PC-9 (cell line): ENCODE data around the gene ERCC3. TPM values are rescaled to one million over a fixed set of nuclear protein-coding genes. Genes with fewer than 3 reads are reported as not detected.
"Not testable (repeated sequence)": the region's sequence is repeated elsewhere in the genome, so short reads cannot be mapped to it uniquely, and the experiment has no call there.

ENCODE experiments used
- BruUV-seq: library from RNA; stranded (reverse); fragments of 400-500 nt; replicated peaks from 2 replicates; lab custom pipeline; 2021; lab: Mats Ljungman, UMichigan
- CTCF ChIA-PET: fragments of 300-600 bp; sonication (Branson Sonifier 250); formaldehyde crosslinking; loops from one replicate; lab custom pipeline; 2022; ENCODE audit warnings: antibody characterized with exemption; lab: Charles Lee
- POLR2A ChIA-PET: fragments of 300-600 bp; sonication (Branson Sonifier 250); formaldehyde crosslinking; loops from one replicate; lab custom pipeline; 2022; ENCODE audit warnings: antibody characterized with exemption; ENCODE audit not compliant: unreplicated experiment; lab: Charles Lee
- DNase-seq, 2 experiments: peaks; one replicate each; pipeline versions ENCODE4 v3.0.0 to v3.0.0-alpha.2; 2015 to 2022; ENCODE audit warnings: mixed read lengths in 1 of 2
- H2AFZ ChIP-seq: fragments of 200-600 bp; sonication (generic); 2 replicates; pipeline ENCODE4 v1.8.1; 2017; ENCODE audit warnings: antibody characterized with exemption
- H3F3A ChIP-seq: fragments of 200-600 bp; sonication (generic); 2 replicates; pipeline ENCODE4 v1.8.1; 2017; ENCODE audit warnings: antibody characterized with exemption, mild to moderate bottlenecking, low read depth; ENCODE audit not compliant: insufficient read depth
- H3K27ac ChIP-seq: fragments of 200-600 bp; sonication (generic); 2 replicates; pipeline ENCODE4 v1.6.1; 2016; ENCODE audit warnings: mixed run types
- H3K27me3 ChIP-seq: fragments of 200-600 bp; sonication (generic); 2 replicates; pipeline ENCODE4 v1.6.1; 2016; ENCODE audit warnings: low read depth, mixed run types; ENCODE audit not compliant: insufficient read depth
- H3K36me3 ChIP-seq: fragments of 200-600 bp; sonication (generic); 2 replicates; pipeline ENCODE4 v1.6.1; 2016; ENCODE audit warnings: low read depth, mixed run types
- H3K4me1 ChIP-seq: fragments of 200-600 bp; sonication (generic); replicated peaks from 2 replicates; pipeline ENCODE4 v1.6.1; 2016; ENCODE audit warnings: mixed run types; ENCODE audit not compliant: insufficient read depth
- H3K4me2 ChIP-seq: fragments of 200-600 bp; sonication (generic); 2 replicates; pipeline ENCODE4 v1.6.1; 2017; ENCODE audit warnings: mixed run types
- H3K4me3 ChIP-seq: fragments of 200-600 bp; sonication (generic); 2 replicates; pipeline ENCODE4 v1.6.1; 2016; ENCODE audit warnings: mixed run types
- H3K79me2 ChIP-seq: fragments of 200-600 bp; sonication (generic); 2 replicates; pipeline ENCODE4 v1.6.1; 2017; ENCODE audit warnings: low read depth, mixed run types
- H3K9me2 ChIP-seq: fragments of 200-600 bp; sonication (generic); 2 replicates; pipeline ENCODE4 v1.8.1; 2017; ENCODE audit warnings: mild to moderate bottlenecking; ENCODE audit not compliant: insufficient read depth
- H3K9me3 ChIP-seq: fragments of 200-600 bp; sonication (generic); 2 replicates; pipeline ENCODE4 v1.8.1; 2016; ENCODE audit warnings: low read depth; ENCODE audit not compliant: insufficient read depth
- H4K20me1 ChIP-seq: fragments of 200-600 bp; sonication (generic); 2 replicates; pipeline ENCODE4 v1.8.1; 2017; ENCODE audit not compliant: insufficient read depth
- EZH2 ChIP-seq: fragments of 200-600 bp; sonication (generic); IDR thresholded peaks from 2 replicates; pipeline ENCODE4 v1.8.0; 2017; ENCODE audit warnings: antibody characterized with exemption, low read depth
- intact Hi-C: fragments of 100-400 bp; cut with micrococcal nuclease; formaldehyde crosslinking; loops from one replicate; pipeline ENCODE4 v1.10.0; 2022; ENCODE audit not compliant: unreplicated experiment
- total RNA-seq: library from RNA; stranded (reverse); gene quantifications from 2 replicates; pipeline ENCODE4 v1.2.3, GENCODE V29; 2021
- TF ChIP-seq, protein P1 (sequence below): fragments of 200-600 bp; sonication (generic); conservative IDR thresholded peaks from 2 replicates; pipeline ENCODE4 v1.6.1; 2017; ENCODE audit warnings: mixed run types, antibody characterized with exemption, mild to moderate bottlenecking, moderate library complexity

ERCC3 gene
- total RNA-seq, 1 experiment from 2014 or later, result 73.2 TPM

DNA sequence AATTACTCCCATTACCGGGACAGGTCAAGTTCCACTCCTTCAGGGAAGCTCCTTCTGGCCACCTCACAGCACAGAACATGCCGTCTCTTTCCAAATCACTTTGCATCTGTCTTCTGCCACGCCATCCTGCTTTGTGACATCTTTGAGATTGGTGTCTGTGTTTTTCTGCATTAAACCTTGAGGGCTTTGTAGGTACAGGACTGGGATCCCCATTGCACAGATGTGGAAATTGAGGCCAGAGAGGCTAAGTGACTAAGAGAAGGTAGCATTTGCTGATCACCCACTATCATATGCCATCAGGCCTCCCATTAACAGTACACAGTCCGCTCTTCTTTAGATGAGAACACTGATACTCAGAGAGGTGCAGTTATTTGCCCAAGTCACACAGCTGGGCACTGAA is 64.4 kb downstream of the ERCC3 start:
- POLR2A ChIA-PET, result no interaction called here

DNA sequence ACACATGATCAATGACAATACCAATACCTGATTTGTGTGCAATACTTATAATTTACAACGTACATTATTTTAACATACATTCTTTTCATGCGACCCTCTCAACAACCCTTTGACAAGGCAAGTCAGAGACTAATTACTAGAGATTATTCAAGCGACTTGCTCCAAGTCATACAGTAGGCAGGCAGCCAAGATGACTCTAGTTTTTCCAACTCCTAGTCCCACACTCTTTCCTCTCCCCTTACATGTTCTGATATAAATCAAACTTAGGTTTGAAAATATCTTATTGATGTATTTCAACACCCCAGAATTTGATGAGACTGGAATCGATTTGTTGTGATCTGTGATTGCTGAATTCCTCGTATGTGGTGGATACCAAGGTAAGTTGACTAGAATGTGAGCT is 65.8 kb downstream of the ERCC3 start:
- H3K4me2 ChIP-seq, result no peak overlapping the region
- TF ChIP-seq, protein P1, sequence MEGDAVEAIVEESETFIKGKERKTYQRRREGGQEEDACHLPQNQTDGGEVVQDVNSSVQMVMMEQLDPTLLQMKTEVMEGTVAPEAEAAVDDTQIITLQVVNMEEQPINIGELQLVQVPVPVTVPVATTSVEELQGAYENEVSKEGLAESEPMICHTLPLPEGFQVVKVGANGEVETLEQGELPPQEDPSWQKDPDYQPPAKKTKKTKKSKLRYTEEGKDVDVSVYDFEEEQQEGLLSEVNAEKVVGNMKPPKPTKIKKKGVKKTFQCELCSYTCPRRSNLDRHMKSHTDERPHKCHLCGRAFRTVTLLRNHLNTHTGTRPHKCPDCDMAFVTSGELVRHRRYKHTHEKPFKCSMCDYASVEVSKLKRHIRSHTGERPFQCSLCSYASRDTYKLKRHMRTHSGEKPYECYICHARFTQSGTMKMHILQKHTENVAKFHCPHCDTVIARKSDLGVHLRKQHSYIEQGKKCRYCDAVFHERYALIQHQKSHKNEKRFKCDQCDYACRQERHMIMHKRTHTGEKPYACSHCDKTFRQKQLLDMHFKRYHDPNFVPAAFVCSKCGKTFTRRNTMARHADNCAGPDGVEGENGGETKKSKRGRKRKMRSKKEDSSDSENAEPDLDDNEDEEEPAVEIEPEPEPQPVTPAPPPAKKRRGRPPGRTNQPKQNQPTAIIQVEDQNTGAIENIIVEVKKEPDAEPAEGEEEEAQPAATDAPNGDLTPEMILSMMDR, result no peak
- no peak for TF ChIP-seq EZH2
- CTCF ChIA-PET, result no interaction called here

More for the DNA sequence above, 64.4 kb downstream of the ERCC3 start:
- Histone ChIP-seq H3K27ac (no peak overlapping the region), H2AFZ (no peak overlapping the region), H3F3A (peaks cover 25% of the 10 kb centered on the region), H3K27me3 (no peaks in the 10 kb centered on the region), H3K4me2 (no peak overlapping the region), H3K36me3 (no peaks in the 10 kb centered on the region), H3K9me3 (peaks cover 3% of the 10 kb centered on the region; the same call in 1 of the 2 replicates), H3K79me2 (no peaks in the 10 kb centered on the region), H3K9me2 (no peaks in the 10 kb centered on the region), H3K4me1 (peaks cover 35% of the 10 kb centered on the region), H4K20me1 (no peaks in the 10 kb centered on the region), H3K4me3 (no peak overlapping the region)
- BruUV-seq, result no TSS peak
- TF ChIP-seq EZH2, result no peak
- TF ChIP-seq, protein P1, result no peak
- DNase-seq, result no peak
- intact Hi-C loops, result loop anchor here (5.0 kb wide), 2 partner anchors 183 to 473 kb away; partner anchors contain the start of gene SFT2D3
- CTCF ChIA-PET, result no interaction called here

DNA sequence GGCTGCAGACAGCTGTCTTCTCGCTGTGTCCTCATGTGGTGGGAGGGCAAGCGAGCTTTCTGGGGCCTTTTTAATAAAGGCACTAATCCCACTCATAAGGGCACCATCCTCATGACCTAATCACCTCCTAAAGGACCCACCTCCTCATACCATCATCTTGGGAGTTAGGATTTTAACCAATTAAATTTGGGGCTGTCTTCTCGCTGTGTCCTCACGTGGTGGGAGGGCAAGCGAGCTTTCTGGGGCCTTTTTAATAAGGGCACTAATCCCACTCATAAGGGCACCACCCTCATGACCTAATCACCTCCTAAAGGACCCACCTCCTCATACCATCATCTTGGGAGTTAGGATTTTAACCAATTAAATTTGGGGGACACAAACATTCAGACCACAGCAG is 66.7 kb downstream of the ERCC3 start:
- H2AFZ ChIP-seq, H3K9me3 ChIP-seq, BruUV-seq, H3K4me3 ChIP-seq, POLR2A ChIA-PET, H4K20me1 ChIP-seq, CTCF ChIA-PET, H3K9me2 ChIP-seq, H3K27me3 ChIP-seq, H3K79me2 ChIP-seq, H3K36me3 ChIP-seq: not testable (repeated sequence)
- H3K27ac ChIP-seq, result peak overlapping the region; percentile 88
- peak overlapping the region; percentile 43 for H3K4me2 ChIP-seq
- peaks cover 34% of the 10 kb centered on the region for H3F3A ChIP-seq
- peak in 1 of 2 experiments; percentile 31 for DNase-seq
- intact Hi-C loops, result loop anchor here (2.0 to 5.0 kb wide), 3 partner anchors 68 to 475 kb away; partner anchors contain the start of genes ERCC3 and SFT2D3
- H3K4me1 ChIP-seq, result peaks cover 48% of the 10 kb centered on the region

More for the DNA sequence above, 65.8 kb downstream of the ERCC3 start:
- Histone ChIP-seq H3K4me1 (peaks cover 46% of the 10 kb centered on the region), H3K4me3 (no peak overlapping the region), H3K27ac (peak overlapping the region; percentile 88), H3K9me3 (peaks cover 2% of the 10 kb centered on the region; the same call in 1 of the 2 replicates), H3K27me3 (no peaks in the 10 kb centered on the region), H3K36me3 (no peaks in the 10 kb centered on the region), H3K9me2 (no peaks in the 10 kb centered on the region), H2AFZ (no peak overlapping the region), H3F3A (peaks cover 32% of the 10 kb centered on the region), H4K20me1 (no peaks in the 10 kb centered on the region), H3K79me2 (no peaks in the 10 kb centered on the region)
- DNase-seq, result no peak
- intact Hi-C loops, result loop anchor here (5.0 kb wide), 2 partner anchors 184 to 474 kb away; partner anchors contain the start of gene SFT2D3
- POLR2A ChIA-PET, result no interaction called here
- no TSS peak for BruUV-seq
